WTC11 (cell line): ENCODE data around the gene CDK4. TPM values are rescaled to one million over a fixed set of nuclear protein-coding genes. Genes with fewer than 3 reads are reported as not detected.

ENCODE experiments used
- ATAC-seq: fragments of 200-7000 bp; cut with Tn5 transposase; 2 replicates; pipeline ENCODE4 v1.10.0; 2021; ENCODE audit warnings: mild to moderate bottlenecking, moderate library complexity
- CTCF ChIA-PET: fragments of 300-600 bp; sonication (Branson Sonifier 250); formaldehyde crosslinking; loops from one replicate; lab custom pipeline; 2021; ENCODE audit warnings: antibody characterized with exemption; lab: Charles Lee
- POLR2A ChIA-PET: fragments of 350-600 bp; sonication (Branson Sonifier 250); formaldehyde crosslinking; loops from one replicate; lab custom pipeline; 2021; ENCODE audit warnings: antibody characterized with exemption; lab: Charles Lee
- DNase-seq: peaks from one replicate; pipeline ENCODE4 v3.0.0; 2021; ENCODE audit warnings: low spot score
- H3K27ac Mint-ChIP-seq: 2 replicates; pipeline ENCODE4 v1.8.0; 2021; ENCODE audit warnings: mixed read lengths
- H3K27me3 Mint-ChIP-seq: 2 replicates; pipeline ENCODE4 v1.8.0; 2021; ENCODE audit warnings: low read depth, mild to moderate bottlenecking, moderate library complexity, mixed read lengths
- H3K36me3 Mint-ChIP-seq: 2 replicates; pipeline ENCODE4 v1.8.0; 2021; ENCODE audit warnings: mixed read lengths
- H3K4me1 Mint-ChIP-seq: 2 replicates; pipeline ENCODE4 v1.8.0; 2022; ENCODE audit warnings: mixed read lengths
- H3K4me3 Mint-ChIP-seq: 2 replicates; pipeline ENCODE4 v1.8.0; 2021; ENCODE audit warnings: mild to moderate bottlenecking, moderate library complexity, mixed read lengths
- H3K9me3 Mint-ChIP-seq: 2 replicates; pipeline ENCODE4 v1.8.0; 2021; ENCODE audit warnings: mixed read lengths
- E2F5 ChIP-seq: sonication (generic); formaldehyde crosslinking; IDR thresholded peaks from 2 replicates; pipeline ENCODE4 v1.8.1; 2022; ENCODE audit warnings: mild to moderate bottlenecking, moderate library complexity, missing genetic modification reagents
- GABPB1 ChIP-seq: sonication (generic); formaldehyde crosslinking; IDR thresholded peaks from 2 replicates; pipeline ENCODE4 v1.8.1; 2023; ENCODE audit warnings: mild to moderate bottlenecking, missing genetic modification reagents
- IRF2 ChIP-seq: sonication (generic); formaldehyde crosslinking; IDR thresholded peaks from 2 replicates; pipeline ENCODE4 v1.8.0; 2022; ENCODE audit warnings: low read depth, missing genetic modification reagents, borderline replicate concordance
- PRDM15 ChIP-seq: sonication (generic); formaldehyde crosslinking; IDR thresholded peaks from 2 replicates; pipeline ENCODE4 v1.8.0; 2022; ENCODE audit warnings: missing genetic modification reagents
- SP1 ChIP-seq: sonication (generic); formaldehyde crosslinking; conservative IDR thresholded peaks from 2 replicates; pipeline ENCODE4 v1.8.1; 2022; ENCODE audit warnings: missing genetic modification reagents
- ZNF121 ChIP-seq: sonication (generic); formaldehyde crosslinking; IDR thresholded peaks from 2 replicates; pipeline ENCODE4 v1.8.0; 2023; ENCODE audit warnings: missing genetic modification reagents
- ZNF138 ChIP-seq: sonication (generic); formaldehyde crosslinking; conservative IDR thresholded peaks from 2 replicates; pipeline ENCODE4 v1.8.1; 2022; ENCODE audit warnings: mild to moderate bottlenecking, moderate library complexity, missing genetic modification reagents
- ZNF232 ChIP-seq: sonication (generic); formaldehyde crosslinking; IDR thresholded peaks from 2 replicates; pipeline ENCODE4 v1.8.0; 2022; ENCODE audit warnings: mild to moderate bottlenecking, missing genetic modification reagents
- ZNF263 ChIP-seq: sonication (generic); formaldehyde crosslinking; IDR thresholded peaks from 2 replicates; pipeline ENCODE4 v1.8.1; 2022; ENCODE audit warnings: low read depth, mild to moderate bottlenecking, moderate library complexity, missing genetic modification reagents
- ZNF416 ChIP-seq: fragments of 250-450 bp; sonication (Bioruptor Pico); IDR thresholded peaks from 2 replicates; pipeline ENCODE4 v1.9.0; 2021; ENCODE audit warnings: mild to moderate bottlenecking, inconsistent platforms
- ZNF671 ChIP-seq: fragments of 250-450 bp; sonication (Bioruptor Pico); IDR thresholded peaks from 2 replicates; pipeline ENCODE4 v1.8.0; 2021; ENCODE audit warnings: mild to moderate bottlenecking
- total RNA-seq: library from RNA; stranded (reverse); gene quantifications from 3 replicates; pipeline ENCODE4 v1.2.3, GENCODE V29; 2021
- TF ChIP-seq, protein P1 (sequence below): sonication (generic); formaldehyde crosslinking; IDR thresholded peaks from 2 replicates; pipeline ENCODE4 v1.8.0; 2022; ENCODE audit warnings: mild to moderate bottlenecking, missing genetic modification reagents
- TF ChIP-seq, protein P2 (sequence below): sonication (generic); formaldehyde crosslinking; IDR thresholded peaks from 2 replicates; pipeline ENCODE4 v1.8.1; 2022; ENCODE audit warnings: low read depth, mild to moderate bottlenecking, moderate library complexity, missing genetic modification reagents, borderline replicate concordance
- TF ChIP-seq, protein P3 (sequence below): sonication (generic); formaldehyde crosslinking; IDR thresholded peaks from 2 replicates; pipeline ENCODE4 v1.8.1; 2022; ENCODE audit warnings: missing genetic modification reagents, borderline replicate concordance
- TF ChIP-seq, protein P4 (sequence below): sonication (generic); formaldehyde crosslinking; IDR thresholded peaks from 2 replicates; pipeline ENCODE4 v1.8.0; 2023; ENCODE audit warnings: missing genetic modification reagents, mild to moderate bottlenecking, borderline replicate concordance
- TF ChIP-seq, protein P5 (sequence below): sonication (generic); formaldehyde crosslinking; IDR thresholded peaks from 2 replicates; pipeline ENCODE4 v1.8.0; 2023; ENCODE audit warnings: missing genetic modification reagents

CDK4 gene
- total RNA-seq, 1 experiment from 2014 or later = 152 TPM

GRCh38 chr12:57712701-57713100 lies 39.4 kb downstream of the CDK4 start (continued):
- TF ChIP-seq, protein P1, sequence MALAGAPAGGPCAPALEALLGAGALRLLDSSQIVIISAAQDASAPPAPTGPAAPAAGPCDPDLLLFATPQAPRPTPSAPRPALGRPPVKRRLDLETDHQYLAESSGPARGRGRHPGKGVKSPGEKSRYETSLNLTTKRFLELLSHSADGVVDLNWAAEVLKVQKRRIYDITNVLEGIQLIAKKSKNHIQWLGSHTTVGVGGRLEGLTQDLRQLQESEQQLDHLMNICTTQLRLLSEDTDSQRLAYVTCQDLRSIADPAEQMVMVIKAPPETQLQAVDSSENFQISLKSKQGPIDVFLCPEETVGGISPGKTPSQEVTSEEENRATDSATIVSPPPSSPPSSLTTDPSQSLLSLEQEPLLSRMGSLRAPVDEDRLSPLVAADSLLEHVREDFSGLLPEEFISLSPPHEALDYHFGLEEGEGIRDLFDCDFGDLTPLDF (CRISPR knock-in tag) = no peak
- TF ChIP-seq ZNF416 (CRISPR knock-in tag) (no peak), ZNF263 (CRISPR knock-in tag) (no peak), GABPB1 (no peak), ZNF671 (CRISPR knock-in tag) (no peak), ZNF138 (CRISPR knock-in tag) (no peak)
- TF ChIP-seq, protein P2, sequence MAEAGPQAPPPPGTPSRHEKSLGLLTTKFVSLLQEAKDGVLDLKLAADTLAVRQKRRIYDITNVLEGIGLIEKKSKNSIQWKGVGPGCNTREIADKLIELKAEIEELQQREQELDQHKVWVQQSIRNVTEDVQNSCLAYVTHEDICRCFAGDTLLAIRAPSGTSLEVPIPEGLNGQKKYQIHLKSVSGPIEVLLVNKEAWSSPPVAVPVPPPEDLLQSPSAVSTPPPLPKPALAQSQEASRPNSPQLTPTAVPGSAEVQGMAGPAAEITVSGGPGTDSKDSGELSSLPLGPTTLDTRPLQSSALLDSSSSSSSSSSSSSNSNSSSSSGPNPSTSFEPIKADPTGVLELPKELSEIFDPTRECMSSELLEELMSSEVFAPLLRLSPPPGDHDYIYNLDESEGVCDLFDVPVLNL = no peak

GRCh38 chr12:57708296-57708695 lies 43.8 kb downstream of the CDK4 start:
- Mint-ChIP-seq H3K36me3 (peaks cover 17% of the 10 kb centered on the region), H3K9me3 (peaks cover 12% of the 10 kb centered on the region), H3K27me3 (no peaks in the 10 kb centered on the region), H3K4me1 (no peaks in the 10 kb centered on the region), H3K4me3 (no peak overlapping the region), H3K27ac (no peak overlapping the region)
- no peak for DNase-seq
- POLR2A ChIA-PET = no interaction called here
- CTCF ChIA-PET = interaction anchor here (0.7 to 1.8 kb wide), 3 partner anchors 15 to 48 kb away, joined by 3 to 5 read pairs (median 4); partner anchors contain the start of gene OS9
- ATAC-seq = no peak
- no peak for TF ChIP-seq IRF2 (CRISPR knock-in tag)

DNA sequence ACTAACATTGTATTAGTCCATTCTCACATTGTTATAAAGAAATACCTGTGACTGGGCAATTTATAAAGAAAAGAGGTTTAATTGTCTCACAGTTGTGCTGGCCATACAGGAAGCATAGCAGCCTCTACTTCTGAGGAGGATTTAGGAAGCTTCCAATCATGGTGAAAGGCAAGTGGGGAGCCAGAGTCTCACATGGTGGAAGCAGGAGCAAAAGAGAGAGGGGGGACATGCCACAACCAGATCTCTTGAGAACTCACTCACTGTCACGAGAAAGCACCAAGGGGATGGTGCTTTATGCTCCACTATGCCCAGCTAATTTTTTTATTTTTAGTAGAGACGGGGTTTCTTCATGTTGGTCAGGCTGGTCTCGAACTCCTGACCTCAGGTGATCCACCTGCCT lies 44.9 kb downstream of the CDK4 start:
- no peaks in the 10 kb centered on the region for H3K27me3 Mint-ChIP-seq
- peaks cover 12% of the 10 kb centered on the region for H3K9me3 Mint-ChIP-seq
- CTCF ChIA-PET = interaction anchor here (1.5 kb wide), 1 partner anchor 19 kb away, joined by 5 read pairs; no protein-coding TSS in a partner anchor
- DNase-seq = no peak
- H3K36me3 Mint-ChIP-seq = peaks cover 24% of the 10 kb centered on the region
- H3K4me3 Mint-ChIP-seq = no peak overlapping the region
- H3K4me1 Mint-ChIP-seq = no peaks in the 10 kb centered on the region
- POLR2A ChIA-PET = no interaction called here
- TF ChIP-seq E2F5 (CRISPR knock-in tag) (no peak), ZNF138 (CRISPR knock-in tag) (no peak), ZNF232 (CRISPR knock-in tag) (no peak), PRDM15 (no peak), SP1 (CRISPR knock-in tag) (no peak), ZNF121 (CRISPR knock-in tag) (no peak)
- TF ChIP-seq, protein P3, sequence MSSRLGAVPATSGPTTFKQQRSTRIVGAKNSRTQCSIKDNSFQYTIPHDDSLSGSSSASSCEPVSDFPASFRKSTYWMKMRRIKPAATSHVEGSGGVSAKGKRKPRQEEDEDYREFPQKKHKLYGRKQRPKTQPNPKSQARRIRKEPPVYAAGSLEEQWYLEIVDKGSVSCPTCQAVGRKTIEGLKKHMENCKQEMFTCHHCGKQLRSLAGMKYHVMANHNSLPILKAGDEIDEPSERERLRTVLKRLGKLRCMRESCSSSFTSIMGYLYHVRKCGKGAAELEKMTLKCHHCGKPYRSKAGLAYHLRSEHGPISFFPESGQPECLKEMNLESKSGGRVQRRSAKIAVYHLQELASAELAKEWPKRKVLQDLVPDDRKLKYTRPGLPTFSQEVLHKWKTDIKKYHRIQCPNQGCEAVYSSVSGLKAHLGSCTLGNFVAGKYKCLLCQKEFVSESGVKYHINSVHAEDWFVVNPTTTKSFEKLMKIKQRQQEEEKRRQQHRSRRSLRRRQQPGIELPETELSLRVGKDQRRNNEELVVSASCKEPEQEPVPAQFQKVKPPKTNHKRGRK (CRISPR knock-in tag) = no peak
- TF ChIP-seq, protein P4, sequence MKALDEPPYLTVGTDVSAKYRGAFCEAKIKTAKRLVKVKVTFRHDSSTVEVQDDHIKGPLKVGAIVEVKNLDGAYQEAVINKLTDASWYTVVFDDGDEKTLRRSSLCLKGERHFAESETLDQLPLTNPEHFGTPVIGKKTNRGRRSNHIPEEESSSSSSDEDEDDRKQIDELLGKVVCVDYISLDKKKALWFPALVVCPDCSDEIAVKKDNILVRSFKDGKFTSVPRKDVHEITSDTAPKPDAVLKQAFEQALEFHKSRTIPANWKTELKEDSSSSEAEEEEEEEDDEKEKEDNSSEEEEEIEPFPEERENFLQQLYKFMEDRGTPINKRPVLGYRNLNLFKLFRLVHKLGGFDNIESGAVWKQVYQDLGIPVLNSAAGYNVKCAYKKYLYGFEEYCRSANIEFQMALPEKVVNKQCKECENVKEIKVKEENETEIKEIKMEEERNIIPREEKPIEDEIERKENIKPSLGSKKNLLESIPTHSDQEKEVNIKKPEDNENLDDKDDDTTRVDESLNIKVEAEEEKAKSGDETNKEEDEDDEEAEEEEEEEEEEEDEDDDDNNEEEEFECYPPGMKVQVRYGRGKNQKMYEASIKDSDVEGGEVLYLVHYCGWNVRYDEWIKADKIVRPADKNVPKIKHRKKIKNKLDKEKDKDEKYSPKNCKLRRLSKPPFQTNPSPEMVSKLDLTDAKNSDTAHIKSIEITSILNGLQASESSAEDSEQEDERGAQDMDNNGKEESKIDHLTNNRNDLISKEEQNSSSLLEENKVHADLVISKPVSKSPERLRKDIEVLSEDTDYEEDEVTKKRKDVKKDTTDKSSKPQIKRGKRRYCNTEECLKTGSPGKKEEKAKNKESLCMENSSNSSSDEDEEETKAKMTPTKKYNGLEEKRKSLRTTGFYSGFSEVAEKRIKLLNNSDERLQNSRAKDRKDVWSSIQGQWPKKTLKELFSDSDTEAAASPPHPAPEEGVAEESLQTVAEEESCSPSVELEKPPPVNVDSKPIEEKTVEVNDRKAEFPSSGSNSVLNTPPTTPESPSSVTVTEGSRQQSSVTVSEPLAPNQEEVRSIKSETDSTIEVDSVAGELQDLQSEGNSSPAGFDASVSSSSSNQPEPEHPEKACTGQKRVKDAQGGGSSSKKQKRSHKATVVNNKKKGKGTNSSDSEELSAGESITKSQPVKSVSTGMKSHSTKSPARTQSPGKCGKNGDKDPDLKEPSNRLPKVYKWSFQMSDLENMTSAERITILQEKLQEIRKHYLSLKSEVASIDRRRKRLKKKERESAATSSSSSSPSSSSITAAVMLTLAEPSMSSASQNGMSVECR (CRISPR knock-in tag) = no peak
- TF ChIP-seq, protein P5, sequence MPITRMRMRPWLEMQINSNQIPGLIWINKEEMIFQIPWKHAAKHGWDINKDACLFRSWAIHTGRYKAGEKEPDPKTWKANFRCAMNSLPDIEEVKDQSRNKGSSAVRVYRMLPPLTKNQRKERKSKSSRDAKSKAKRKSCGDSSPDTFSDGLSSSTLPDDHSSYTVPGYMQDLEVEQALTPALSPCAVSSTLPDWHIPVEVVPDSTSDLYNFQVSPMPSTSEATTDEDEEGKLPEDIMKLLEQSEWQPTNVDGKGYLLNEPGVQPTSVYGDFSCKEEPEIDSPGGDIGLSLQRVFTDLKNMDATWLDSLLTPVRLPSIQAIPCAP (CRISPR knock-in tag) = no peak
- TF ChIP-seq, all 79 proteins: peak for 0
- ATAC-seq = no peak
- H3K27ac Mint-ChIP-seq = no peak overlapping the region
